Activated CD4-positive, alpha-beta T cell treated with anti-CD3 and anti-CD28 coated beads, Interleukin-2, amount 50 U/mL, for 16 hours (primary cell): Measurements from ENCODE around the gene CDC42BPB.

Source experiments
- DNase-seq: peaks from one replicate; pipeline ENCODE4 v3.0.0-alpha.2; 2020

The CDC42BPB gene

DNA sequence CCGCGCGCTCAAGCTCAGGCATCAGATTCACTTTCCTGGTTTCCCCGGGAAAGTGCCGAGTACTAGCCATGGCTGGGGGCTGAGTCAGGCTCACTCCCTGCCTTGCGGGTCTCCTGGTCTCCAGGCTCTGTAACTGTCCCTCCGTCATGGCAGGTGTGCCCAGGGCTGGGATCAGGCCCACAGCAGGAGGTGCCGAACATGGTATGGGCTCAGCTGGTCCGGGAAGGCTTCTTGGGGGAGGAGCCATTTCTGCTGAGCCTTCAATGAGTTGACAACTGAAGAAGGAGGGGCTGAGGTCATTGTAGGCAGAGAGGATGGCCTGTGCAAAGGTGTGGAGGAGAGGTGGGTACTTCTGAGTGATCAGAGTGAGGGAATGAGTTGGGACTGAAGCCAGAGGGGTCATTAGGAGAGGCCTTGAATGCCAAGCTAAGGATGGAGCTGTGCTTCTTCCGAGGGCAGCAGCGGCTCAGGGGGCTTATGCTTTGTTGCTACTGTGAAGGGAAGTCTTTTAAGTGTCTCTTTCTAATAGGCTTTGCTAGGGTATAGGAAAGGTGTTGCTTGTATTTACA, 37.9 kb upstream of the CDC42BPB start:
- DNase-seq: no peak

DNA sequence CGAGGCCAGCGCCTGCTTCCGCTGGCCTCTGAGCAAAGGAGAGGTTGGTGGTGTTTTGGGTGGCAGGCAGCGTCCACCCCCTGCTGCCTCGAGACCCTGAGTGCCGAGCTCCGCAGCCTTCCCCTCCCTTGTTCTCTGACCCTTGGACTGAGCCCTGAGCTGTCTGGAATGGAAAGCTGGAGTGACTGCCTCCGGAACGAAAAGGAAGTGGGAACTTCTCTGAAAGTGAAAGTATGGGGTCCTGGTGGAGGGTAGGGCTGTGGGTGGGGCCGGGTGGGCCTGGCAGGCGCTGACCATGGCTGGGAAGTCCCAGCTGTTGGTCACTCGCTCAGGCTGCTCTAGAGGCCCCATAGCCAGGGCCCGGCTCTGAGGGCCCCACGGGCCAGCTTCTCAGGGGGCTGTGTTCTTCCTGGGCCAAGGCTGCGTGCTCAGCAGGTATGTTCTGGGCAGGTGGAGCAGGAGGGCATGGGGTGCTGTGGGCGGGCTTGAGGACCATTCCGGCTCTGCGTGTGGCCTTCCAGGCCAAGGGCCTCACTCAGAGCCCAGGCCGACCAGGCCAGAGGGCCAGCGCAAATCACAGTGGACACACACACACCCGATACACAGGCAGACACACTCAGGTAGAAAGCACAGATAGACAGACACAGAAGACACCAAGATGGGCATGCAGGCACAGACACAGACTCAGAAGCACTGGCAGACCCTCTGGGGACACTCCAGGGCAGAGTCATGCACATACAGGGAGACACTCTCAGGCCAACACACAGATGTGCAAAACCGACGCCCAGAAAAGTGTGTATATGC, 37.3 kb upstream of the CDC42BPB start, which contains the start of gene EXOC3L4:
TSS of gene EXOC3L4 (plus strand) at position 320 of the 804 bp plus-strand sequence. CDS start 5,495 bp downstream, outside the sequence.
- DNase-seq: no peak

DNA sequence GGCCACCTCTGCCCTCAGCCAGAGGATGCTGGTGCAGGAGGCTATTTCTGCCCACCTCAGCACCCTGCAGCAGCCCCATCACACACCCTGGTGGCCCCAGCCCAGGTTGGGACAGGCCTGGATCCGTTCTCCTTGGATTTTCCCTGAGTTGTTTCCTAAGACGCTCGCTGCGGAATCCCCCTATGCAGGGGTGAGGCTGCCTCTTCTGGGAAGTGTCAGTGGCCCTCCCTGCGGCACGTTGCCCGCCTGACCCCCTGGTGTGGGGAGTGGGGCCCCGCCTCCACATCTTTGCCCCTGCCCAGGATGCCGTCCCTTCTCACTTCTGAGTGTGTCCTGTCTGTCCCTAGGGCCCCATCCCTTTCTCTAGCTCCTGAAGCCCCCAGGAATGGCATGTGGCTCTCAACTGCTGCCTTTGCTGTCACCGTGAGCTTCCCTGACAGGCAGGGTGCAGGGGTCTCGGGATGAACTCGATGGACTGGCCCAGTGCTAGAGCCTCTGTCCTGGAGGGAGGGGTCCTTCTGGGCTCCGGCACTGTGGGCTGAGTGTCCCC, 36.6 kb upstream of the CDC42BPB start:
- DNase-seq: no peak

DNA sequence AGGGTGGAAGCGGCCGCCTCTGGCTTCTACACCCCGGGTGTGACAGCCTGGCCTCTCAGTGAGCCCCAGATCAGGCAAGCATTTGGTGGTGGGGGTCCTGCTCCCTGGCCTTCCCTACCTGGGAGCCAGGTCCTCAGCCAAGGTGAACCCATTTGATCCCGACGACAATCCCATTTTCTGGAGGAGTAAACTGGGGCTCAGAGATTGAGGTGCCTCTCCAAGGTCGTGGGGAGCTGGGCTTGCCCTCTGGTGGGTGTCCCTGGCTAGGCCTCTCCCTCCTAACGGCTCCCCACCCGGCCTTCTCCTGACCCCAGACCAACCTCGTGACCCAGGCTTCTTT, 34.5 kb upstream of the CDC42BPB start:
- no peak for DNase-seq

DNA sequence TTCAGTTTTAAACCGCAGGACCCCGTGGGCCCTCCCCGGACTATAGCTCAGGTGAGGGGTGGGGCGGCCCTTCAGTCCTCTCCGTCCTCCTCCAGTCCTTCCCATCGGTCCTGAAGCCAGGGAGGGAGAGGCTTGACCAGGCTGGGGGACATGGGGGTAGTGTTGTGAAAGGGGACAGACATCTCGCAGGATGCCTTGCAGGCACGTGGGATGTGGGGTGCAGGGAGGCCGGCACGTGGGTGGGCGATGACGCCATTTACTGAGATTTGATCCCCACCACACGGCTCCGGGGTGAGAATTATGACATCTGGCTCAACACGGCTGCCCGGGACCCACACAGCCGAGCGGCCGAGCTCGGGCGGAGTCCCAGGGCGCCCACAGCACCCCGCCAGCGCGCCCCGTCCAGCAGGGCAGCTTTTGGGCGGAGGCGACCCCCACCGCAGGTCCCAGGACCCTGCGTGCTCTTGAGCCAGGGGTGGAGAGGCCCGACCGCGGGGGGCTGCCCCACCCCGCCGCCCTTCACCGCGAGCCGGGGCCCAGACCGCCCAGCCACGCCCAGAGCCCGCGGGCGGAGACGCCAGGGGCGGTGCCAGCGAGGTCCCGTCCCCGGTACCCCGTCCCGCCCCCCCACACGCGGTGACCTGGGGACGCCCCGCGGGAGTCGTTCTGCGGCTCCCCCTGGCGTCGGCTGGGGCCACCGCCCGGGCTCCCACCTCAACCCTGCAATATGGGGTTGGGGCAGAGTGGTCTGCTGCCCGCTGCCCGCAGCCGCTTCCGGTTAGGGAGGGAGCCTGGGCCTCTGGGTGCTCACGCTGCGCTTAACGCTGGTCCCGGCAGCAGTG, 33.9 kb upstream of the CDC42BPB start:
- DNase-seq: peak; percentile 62

DNA sequence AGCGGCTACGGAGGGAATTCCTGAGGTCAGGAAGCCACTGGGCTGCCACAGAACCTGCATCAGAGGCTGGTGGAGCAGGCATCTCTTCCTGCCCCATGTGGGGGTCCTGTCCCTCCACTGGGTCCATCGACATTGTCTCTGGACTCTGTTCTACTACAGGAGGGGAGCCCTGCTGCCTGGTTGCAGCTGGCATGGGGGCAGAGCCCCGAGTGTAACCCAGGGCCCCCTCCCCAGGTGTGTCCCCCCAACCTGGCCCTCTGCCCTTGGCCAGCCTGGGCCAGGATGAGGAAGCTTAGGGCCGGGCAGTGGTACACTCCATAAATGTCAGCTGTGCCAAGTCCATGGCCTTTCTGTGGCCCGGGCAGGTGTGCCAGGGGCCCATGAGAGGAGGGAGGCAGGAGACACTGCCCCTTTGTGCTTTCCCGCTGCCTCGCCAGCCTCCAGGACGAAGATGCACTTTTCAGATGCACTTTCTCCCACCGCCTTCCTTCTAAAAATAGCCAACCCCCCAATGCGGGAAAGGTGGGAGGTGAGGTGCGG, 33.2 kb upstream of the CDC42BPB start:
- no peak for DNase-seq

DNA sequence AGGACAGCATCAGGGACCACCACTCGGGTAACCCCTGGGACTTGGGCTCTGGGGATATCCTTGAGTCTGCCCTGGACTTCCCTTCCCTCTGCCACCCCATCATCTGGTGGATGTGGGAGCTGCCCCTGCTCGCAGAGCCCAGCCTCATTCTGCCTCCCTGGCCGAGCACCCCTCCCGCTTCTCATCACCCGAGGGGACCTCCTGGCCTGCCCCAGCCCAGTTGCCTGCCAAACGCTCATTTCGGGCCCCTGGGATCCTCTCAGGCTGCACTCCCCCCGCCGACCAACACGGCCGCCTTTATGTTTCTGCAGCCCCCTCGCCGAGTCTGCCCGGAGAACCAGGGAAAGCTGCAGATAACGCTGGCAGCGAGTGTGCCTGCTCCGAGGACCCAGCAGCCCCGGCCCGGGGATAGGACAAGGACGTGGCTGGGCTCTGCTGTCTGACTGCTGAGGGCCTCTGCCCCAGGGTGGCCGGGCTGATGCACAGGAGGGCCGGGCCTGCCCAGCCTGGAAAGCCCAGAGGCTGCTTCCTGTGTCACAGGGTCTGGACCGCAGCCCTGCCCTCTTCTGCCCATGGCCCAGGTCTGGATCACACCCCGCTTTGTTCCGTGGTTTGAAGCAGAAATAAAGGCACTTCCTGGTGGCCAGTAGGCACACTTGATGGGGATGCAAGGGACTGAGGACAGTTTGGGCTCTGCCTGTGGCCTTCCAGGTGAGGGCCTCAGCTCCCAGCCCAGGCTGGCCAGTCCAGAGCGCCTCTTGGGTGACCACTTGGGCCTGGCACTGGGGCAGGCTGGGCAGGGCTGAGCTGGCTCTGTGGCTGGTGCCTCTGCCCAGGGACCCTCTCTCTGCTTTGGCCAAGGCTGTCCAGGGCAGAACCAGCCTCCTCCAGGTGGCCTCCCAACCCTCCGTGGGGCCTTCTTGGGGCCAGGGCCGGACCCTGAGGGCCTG, 32.3 kb upstream of the CDC42BPB start:
- no peak for DNase-seq

DNA sequence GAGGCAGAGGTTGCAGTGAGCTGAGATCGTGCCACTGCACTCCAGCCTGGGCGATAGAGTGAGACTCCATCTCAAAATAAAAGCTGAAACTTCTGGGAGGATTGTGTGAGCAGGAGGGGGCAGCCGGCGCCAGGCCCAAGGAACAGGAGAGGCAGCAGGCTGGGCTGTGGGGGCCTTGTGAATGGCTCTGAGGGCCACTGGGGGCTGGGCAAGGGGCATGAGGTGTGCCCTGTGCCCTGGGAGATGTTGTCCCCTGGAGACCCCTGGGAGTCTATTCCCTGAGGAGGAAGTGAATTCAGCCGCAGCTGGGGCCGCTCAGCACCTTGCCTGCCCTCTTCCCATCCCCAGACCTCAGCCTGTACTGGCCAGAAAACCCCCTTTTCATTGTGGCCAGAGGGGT, 31.6 kb upstream of the CDC42BPB start:
- no peak for DNase-seq

DNA sequence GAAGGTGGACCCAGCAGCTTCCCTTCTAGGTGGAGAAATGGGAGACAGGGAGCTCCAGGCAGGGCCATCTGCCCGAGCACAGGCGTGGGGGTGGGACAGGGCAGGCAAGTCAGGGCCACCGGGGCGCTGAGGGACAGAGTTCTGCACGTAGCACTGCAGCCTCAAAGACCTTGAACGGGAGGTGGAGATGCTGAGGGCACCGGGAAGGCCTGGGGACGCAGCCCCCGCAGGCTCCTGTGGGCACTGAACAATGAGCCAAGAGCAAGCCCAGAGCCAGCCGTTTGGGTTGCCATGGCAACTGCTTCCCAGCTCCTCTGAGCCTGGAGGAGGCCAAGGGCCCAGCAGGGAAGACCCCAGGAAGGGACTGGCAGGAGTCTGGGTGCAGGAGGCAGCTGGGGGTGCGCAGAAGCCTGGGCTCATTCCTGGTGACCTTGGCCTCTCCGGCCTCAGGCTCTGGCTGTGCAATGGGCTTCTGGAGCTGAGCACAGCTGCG, 30.0 kb upstream of the CDC42BPB start:
- no peak for DNase-seq

DNA sequence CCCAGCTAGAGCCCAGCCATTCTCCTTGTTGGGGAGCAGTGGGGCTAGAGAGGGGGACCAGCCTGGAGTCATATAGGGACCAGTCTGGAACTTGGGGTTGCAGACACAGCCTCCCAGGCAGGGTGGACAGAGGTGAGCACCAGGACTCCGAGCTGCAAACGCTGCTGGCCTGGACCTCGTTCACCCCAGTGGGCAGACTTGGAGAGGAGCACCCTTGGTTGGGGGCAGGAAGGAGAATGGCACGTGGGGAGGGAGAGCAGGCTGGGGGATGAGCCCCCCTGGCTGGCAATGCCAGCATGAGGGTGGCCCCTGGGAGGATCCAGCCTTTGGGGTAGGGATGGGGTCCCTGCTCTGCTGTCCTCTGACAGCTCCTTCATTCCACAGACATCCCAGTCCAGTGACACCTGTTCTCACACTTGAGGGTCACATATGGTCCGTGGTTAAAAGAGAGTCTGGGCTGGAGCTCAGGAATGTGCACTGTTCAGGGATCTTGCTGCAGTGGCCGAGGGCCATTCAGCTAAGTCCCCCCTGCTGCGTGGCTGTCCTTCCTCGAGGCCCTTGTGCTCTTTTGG, 29.5 kb upstream of the CDC42BPB start:
- DNase-seq: no peak

DNA sequence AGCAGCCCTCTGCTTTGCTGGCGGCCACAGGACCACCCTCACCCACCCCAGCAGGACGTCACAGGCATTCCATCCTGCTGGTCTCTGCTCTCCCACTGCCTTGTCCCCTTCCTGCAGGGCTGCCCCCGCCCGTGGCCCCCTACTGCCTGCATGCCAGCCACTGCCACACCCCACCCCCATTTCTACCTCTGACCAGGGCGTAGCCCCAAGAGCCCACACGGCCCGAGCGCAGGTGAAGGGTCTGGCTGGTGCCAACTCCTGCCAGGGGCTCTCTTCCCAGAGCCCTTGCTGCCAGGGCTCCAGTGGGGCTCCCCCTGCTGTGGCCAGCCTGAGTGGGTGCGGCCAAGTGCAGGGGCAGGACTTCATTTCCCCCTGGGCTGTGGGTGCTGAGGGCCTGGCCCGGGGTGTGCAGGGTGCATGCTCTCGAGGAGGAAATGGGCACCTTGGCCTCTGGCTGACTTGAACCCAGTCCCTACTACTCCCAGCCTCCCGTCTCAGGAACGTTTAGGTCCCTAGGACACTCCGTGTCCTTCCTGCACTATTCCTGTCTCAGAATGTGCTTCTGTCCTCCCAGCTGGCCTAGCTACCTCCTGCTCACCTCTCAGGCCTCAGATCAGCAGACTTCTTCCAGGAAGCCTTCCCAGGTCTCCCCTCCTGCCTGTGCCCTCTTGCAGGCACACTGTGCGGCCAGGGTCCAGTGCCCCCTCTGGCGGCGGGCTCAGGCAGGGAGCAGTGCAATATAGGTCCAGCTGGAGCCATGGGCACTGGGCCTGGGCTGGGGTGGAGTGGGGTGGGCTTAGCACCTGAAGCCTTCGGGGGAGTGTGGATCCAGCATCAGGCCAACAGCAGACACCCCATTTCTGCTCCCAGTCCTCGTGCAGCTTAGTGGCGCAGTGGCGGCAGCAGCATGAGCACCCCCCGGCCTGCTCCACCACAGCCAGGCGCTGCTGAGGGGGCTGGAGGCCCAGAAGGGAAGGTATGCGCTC, 28.1 kb upstream of the CDC42BPB start:
- DNase-seq: no peak

DNA sequence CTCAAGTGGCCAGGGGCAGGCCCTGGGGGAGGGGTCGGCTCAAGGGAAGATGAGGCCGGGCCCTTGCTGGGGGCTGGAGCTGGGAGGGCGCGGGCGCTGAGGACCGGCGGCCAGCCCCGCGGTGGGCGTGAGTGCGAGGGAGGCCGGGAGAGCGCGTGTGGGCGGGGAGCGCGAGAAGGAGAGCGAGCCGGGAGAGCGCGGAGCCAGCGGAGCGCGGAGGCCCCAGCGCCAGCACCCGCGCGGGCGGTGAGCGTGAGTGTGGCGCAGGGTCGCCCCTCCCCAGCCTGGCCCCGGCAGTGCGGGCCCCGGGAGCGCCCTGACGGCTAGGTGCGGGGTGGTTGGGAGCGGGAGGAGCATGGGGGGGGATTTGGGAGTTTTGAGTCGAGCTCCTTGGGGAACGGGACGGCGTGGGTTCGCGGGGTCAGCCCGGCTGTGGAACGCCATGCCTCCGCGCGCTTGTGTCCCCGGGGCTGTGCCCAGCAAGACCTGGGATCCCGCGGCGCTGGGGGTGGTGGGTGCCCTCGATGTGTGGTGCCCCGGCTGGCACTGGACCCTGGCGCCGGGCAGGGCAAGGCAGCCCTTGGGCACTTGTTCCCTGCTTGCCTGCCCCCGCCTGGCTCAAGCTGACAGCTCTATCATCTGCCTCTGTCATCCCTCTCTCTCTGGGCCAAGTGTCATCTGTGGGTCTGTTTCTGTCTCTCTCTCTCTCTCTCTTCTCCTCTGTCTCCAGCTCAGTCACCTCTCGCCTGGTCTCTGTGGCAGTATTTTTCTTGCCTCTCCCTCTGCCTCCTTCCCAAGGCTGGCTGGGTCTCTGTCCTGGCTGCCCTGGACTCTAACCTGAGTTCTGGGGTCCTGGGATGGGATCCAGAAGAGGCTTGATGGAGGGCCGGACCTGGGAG, 26.9 kb upstream of the CDC42BPB start, which contains the start of gene LBHD2:
TSS of gene LBHD2 (plus strand) at position 190 of the 899 bp plus-strand sequence. CDS start 1,803 bp downstream, outside the sequence.
- no peak for DNase-seq

DNA sequence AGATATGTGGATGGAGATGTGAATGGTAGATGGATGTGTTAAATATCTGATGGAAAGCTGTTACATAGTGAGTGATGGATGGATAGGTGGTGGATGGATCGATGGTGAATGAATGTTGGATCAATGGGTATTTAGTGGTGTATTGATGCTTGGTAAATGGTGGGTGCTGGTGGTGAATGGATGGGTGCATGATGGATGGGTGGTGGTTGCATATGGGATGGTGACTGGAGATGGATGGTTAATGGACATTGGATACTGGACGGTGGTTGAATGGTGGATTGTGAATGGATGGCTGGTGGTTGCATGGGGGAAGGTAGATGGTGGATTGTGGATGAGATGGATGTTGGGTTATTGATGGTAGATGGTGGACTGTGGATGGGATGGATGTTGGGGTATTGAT, 24.6 kb upstream of the CDC42BPB start:
- DNase-seq: no peak

DNA sequence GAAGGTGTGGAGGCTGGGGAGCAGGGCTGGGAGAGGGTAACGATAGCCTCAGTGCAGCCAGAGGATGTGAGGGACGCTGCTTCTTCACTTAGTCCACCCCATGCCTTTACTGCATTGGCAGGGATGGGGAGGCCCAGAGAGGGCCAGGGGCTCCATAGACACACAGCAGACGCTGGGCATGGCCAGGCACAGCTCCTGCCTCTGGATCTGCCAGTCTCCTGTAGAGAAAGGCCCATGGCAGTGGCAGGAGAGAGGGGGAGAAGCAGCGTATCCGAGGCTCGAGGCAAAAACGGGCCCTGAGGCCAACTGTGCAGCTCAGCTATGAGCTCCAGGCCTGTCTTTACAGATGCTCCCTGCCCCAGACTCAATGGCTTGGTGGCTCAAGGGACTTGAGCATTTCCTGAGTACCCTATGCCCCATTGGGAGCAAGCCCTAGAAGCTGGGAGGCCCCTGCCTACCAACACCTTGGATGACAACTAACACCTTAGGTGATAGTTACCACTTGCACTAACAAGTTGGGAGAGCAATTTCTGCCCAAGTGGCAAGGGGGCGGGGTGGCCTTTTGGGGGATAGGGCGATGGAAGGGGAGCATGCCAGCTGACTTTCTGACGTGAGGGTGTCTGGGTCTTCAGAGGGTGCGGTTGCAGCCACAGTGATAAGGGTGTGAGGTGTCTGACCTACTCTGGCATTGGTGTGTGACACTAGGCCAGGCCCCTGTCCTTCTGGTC, 21.7 kb upstream of the CDC42BPB start:
- no peak for DNase-seq

DNA sequence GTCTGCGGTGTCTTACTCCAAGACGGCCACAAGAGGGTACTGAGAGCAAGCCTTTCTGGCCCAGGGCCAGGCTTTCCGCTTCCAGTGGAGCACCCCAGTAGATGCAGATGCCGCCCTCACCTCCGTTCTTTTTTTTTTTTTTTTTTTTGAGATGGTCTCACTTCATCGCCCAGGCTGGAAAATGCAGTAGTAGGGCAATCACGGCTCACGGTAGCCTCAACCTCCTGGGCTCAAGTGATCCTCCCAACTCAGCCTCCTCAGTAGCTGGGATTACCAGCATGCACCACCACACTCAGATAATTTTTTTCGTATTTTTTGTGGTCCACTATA, 21.0 kb upstream of the CDC42BPB start:
- DNase-seq: peak; percentile 83

DNA sequence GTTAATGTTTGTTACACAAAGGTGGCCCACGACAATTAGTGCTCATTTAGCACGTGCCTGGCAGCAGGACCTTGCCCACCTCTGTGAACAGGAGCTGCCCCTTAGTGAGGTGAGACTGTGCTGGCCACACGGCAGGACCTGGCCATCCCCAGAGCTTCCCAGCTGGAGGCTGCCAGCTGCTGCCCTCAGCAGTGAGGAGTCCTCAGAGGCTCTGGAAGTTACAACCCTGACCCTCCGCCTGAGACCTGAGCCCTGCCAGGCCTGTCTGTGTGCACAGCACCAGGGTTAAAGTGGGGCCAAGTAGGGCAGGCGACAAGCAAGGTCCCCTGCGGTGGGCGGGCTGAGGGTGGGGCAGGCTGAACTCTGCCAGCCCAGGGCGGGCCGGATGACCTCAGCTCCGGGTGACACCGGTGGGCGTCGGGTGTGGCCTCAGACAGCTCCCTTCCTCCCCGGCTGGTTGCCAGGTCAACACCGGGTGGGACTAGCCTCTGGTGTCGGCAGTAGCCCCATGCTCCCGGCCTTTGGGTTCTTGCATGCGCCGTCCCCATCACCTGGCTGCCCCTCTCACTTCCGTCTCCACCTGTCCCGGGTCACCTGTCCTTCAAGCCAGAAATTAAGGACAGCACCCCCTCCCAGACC, 17.5 kb upstream of the CDC42BPB start:
- DNase-seq: no peak

DNA sequence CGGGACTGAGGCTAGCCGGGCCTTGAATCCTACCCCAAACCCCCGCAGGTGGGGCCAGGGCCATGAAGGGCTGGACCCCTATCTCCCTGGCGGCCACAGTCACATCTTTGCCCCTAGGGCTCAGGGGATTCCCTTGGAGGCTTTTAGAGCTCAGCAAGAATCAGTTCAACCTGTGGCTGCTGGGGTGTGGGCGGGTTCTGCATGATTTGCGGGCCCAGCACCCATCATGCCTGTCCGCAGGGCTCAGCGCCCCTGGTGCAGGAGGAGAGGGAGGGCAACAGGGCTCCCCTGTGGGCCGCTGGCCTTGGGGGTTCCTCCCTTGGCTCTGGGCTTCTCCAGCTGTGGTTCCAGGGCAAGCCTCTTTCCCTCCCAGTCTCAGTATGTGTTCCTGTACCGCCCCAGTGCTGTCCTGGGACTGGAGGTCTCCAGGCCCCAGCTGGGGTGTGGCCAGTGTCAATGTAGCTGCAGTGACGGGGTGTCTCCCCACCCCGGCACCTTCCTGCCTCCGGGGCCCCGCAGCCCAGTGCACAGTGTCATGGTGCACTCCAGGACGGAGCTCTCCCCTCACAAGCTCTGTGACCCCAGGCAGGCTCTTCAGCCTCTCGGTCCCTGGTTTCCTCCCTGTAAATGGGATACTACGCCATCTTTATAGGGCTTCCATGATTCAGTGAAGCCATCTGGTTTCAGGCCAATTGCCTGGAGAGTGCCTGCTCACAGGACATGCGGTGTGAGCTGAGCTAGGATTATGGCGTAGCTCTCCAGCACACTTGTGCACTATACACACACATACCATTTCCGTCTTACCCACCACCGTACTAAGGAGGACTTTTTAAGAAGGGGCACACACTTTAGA, 16.8 kb upstream of the CDC42BPB start:
- no peak for DNase-seq
